Stimulated activated CD8-positive, alpha-beta memory T cell treated with anti-CD3 and anti-CD28 coated beads, Interleukin-7, amount 100 ng/mL, for 4 hours (primary cell): Measurements from ENCODE around the gene VPS37C.
"Not testable (repeated sequence)": the region's sequence is repeated elsewhere in the genome, so short reads cannot be mapped to it uniquely, and the experiment has no call there.

Experiments
- DNase-seq, 2 donors: peaks; one replicate each; pipeline ENCODE4 v3.0.0-alpha.2; 2020; ENCODE audit warnings: low read depth in 2 of 2

VPS37C gene

GRCh38 chr11:61095021-61095420 is 66.2 kb downstream of the VPS37C start:
- no peak for DNase-seq

DNA sequence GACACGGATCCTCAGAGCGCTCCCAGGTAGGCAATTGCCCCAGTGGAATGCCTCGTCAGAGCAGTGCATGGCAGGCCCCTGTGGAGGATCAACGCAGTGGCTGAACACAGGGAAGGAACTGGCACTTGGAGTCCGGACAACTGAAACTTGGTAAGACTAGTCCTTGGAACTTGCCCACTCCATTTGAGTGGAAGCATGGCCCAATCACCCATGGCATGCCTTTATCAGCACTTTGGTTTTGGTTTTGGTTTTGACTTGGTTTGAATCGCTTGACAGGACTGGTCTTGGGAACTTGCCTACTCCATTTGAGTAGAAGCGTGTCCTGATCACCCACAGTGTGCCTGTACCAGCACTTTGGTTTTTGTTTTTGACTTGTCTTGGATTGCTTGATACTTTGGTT is 67.1 kb downstream of the VPS37C start:
- DNase-seq, result not testable (repeated sequence)

- DNase-seq, result no peak
Measured at GRCh38 chr11:61092908-61093763, 68.1 kb downstream of the VPS37C start.

GRCh38 chr11:61092280-61092766 is 68.9 kb downstream of the VPS37C start:
- DNase-seq, result peak in 1 of 2 donors; percentile 46

DNA sequence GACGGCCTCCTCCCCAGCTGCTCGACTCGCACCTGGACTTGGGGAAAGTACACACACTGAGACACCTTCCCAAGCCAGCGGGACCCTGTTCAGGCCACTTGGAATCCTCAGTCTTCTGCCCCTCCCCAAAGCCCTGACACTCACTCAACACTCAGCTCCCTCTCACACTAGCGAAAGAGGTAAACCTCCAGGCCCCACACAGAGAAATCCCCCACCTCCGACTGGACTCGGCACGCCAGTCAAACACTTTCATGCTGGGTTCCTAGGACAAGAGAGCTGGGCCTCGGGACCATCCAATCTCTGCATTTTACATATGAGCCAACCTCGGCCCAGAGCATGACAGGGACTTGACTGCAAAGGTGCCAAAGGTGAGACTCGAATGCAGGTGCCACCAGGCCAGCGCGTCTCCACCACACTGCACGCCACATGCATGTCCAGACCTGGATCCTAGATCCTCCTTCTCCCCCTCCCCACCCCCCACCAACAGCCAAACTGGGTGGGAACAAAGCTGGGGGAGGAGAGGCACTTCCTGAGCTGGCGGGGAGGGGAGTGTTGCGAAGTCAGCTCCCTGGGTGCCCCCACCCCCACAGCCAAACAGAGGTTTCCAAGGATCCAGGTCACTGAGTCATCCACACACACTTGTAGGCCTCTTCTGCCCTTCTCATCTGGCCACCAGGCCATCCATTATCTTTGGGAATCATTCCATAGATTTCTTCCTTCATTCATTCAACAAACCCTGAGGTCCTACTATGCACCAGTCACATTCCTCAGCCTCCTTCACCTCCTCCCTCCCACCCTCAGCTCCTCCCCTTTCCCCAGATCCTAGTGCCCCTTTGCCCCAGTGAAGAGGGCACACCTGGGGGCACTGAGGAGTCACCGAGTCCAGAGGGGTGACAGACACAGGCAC is 69.6 kb downstream of the VPS37C start:
- DNase-seq, result no peak

DNA sequence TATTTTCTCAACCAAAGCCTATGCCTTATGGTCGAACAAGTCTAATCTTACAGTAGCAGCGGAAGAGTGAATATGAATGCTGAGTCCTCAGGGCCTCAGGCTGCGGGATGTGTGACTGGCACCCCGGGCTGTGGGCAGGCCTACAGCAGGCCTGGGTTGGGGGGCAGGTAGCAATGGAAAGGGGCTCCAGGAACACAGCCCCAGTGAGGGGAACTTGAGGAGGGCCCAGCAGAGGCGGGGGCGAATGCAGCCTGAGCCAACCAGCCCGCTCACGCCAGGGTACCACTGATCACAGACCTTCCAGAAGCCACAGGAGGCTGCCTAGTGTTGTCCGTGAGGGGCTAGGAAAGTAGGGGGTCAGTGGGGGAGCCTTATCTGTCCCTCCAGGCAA is 70.2 kb downstream of the VPS37C start:
- DNase-seq, result no peak

DNA sequence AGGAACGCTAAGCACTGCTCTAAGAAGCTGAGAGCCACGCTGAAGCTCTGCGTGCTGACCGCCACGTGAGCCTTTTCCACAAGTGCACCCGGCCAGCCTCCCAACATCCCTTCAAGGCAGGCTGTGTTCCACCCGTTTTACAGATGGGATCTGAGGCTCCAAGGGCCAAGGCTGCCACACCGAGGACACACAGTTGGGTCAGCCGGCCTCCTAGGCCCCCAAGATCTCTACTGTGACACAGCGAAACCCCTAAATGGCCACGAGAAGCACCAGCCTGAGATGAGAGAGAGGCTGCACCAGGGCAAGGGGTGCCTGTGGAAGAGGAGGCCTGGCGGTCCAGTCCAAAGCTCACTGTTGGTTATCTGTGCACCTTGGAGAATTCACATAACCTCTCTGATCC is 70.7 kb downstream of the VPS37C start:
- no peak for DNase-seq

DNA sequence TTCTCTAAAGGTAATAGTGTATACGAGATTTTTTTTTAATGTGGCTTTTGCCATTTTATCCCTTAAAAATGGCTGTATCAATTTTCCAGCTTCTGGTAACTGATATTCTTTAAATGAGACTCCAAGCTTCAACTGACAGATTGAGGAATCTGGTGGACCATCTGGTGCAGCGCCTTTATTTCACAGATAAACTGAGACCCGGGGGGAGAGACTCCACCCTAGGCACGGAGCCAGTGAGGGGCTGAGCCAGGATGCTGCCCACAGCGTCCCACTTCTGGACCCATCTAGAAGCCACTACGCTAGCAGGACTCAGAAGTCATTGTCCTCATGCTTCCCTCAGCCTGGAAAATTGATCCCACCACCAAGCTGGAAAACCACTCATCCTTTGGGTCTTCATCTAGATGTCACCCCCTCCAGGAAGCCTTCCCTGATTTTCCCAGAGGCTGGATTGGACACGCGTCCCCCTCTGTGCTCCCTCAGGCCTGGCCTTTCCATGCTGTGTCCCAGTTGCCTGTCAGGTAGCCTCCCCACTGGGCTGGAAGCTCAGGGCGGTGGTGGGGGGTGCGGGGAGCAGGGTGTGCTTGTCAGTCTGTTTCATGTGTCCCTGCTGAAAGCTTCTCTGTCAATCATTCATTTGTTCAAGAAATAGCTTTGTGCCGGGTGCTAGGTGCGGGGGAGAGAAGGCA is 71.3 kb downstream of the VPS37C start:
- DNase-seq, result no peak

GRCh38 chr11:61087426-61088119 is 73.7 kb downstream of the VPS37C start:
- no peak for DNase-seq

GRCh38 chr11:61083601-61084147 is 77.6 kb downstream of the VPS37C start:
- DNase-seq, result no peak

GRCh38 chr11:61082931-61083531 is 78.2 kb downstream of the VPS37C start:
- DNase-seq, result no peak

DNA sequence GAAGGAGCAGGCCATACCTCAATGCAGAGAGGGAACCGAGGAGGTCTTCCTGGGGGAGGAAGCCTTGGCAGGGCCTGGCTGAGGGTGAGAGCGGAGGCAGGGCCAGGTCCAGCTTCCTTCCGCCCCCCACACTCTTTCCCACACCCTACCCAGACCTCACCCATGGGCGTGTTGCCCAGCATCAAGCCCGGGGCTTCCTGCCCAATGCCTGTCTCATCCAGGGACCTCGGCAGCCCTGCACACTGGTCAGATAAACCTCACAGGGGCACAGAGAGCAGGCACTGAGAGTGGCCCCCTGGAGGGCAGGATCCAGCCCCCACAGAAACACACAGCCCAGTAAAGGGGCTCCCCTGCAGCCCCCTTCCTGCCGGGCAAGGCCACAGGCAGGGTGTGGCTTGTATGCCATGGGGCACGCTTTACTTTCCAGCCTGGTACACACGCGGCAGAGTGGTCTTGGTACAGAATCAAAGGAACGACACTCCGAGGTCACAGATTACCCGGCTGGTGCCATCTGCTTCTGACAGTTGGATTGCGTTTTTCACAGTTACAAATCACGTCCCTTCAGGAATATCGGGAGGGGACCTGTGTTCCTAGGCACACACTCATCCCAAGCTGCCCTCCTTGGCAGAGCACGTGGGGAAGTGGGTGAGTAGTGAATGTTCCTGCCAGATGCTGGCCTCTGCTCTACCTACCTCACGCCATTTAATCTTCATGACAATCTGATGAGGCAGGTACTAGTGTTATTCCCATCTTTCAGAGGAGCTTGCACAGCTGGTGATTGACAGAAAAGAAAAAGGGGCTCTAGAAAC is 79.0 kb downstream of the VPS37C start:
- DNase-seq, result no peak

DNA sequence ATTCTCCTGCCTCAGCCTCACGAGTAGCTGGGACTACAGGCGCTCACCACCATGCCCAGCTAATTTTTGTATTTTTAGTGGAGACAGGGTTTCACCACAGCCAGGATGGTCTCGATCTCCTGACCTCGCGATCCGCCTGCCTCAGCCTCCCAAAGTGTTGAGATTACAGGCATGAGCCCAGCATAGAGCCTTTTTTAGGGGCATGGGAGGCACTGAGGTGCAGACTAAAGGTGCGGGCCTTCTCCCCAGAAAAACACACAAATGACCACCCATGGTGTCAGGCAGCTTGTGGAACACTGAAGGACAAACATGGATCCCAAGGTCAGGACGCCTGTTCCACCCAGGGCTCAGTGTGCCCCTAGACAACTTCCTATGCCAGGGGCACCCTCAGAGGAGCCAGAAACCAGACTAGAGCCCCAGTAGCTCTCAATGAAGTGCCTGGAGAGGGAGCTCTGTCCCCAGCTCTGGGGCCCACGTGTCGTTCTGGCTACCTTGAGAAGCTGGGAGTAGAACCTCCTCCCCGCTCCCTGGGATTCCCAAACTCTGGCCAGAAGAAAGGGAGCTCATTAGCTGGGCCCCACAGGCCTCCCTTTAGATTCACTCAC is 80.1 kb downstream of the VPS37C start:
- DNase-seq, result no peak

DNA sequence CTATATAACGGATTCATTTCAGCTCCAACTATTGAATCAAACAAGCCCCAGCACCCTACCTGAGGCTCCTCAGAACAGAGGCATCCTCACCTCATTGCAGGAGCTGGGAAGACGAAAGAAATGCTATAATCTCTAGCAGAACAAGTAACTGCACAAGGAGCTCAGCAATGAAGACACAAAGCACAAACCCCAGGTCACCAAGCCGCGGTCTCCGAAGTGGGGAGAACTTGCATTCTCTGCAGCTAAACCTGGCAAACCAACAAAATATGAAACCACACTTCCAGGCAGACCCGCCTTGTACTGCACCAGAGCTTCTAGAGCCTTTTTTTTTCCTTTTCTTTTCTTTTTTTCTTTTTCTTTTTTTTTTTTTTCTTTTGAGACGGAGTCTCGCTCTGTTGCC is 80.7 kb downstream of the VPS37C start:
- DNase-seq, result no peak
